Measurements from ENCODE around the gene ANO9. TPM values are rescaled to one million over a fixed set of nuclear protein-coding genes. Genes with fewer than 3 reads are reported as not detected.
A peak's percentile ranks its signal among the peaks of the same experiment; 100 is the strongest.

Gene ANO9
- total RNA-seq, 2 experiments from 2014 or later = 72.6 to 78.9 TPM

GRCh38 chr11:409008-409599 is 32.7 kb downstream of the ANO9 start:
- Mint-ChIP-seq H3K4me1 (ENCODE audit: low read depth) (peaks cover 26% of the 10 kb centered on the region), H3K27ac (no peak overlapping the region), H3K27me3 (ENCODE audit: low read depth) (no peaks in the 10 kb centered on the region), H3K36me3 (ENCODE audit: low read depth) (peaks cover 4% of the 10 kb centered on the region), H3K9me3 (ENCODE audit: insufficient read depth) (no peaks in the 10 kb centered on the region), H3K4me3 (no peak overlapping the region)
- DNase-seq (no peak), ATAC-seq (no peak)
- CTCF ChIA-PET = interaction anchor here (3.2 kb wide), 1 partner anchor 38 kb away, joined by 15 read pairs; no protein-coding TSS in a partner anchor
- POLR2A ChIA-PET = no interaction called here

- DNase-seq = no peak
- no peak overlapping the region for H3K4me3 Mint-ChIP-seq
- no peaks in the 10 kb centered on the region for H3K9me3 Mint-ChIP-seq (ENCODE audit: insufficient read depth)
- peaks cover 4% of the 10 kb centered on the region for H3K36me3 Mint-ChIP-seq (ENCODE audit: low read depth)
- CTCF ChIA-PET = interaction anchor here (2.2 to 3.2 kb wide), 3 partner anchors 39 to 158 kb away, joined by 6 to 29 read pairs (median 15); partner anchors contain the start of gene PTDSS2
- no peaks in the 10 kb centered on the region for H3K27me3 Mint-ChIP-seq (ENCODE audit: low read depth)
- POLR2A ChIA-PET = interaction anchor here (1.0 to 3.2 kb wide), 2 partner anchors 7 to 40 kb away, joined by 3 to 21 read pairs; partner anchors contain the start of gene SIGIRR
- no peak for ATAC-seq
- H3K27ac Mint-ChIP-seq = no peak overlapping the region
- H3K4me1 Mint-ChIP-seq (ENCODE audit: low read depth) = peaks cover 24% of the 10 kb centered on the region
Measured at GRCh38 chr11:408154-409007, 33.4 kb downstream of the ANO9 start.

GRCh38 chr11:407651-408123 is 34.1 kb downstream of the ANO9 start:
- Mint-ChIP-seq H3K27me3 (ENCODE audit: low read depth) (no peaks in the 10 kb centered on the region), H3K4me3 (no peak overlapping the region), H3K27ac (peak overlapping the region; percentile 43), H3K4me1 (ENCODE audit: low read depth) (peaks cover 17% of the 10 kb centered on the region), H3K36me3 (ENCODE audit: low read depth) (peaks cover 4% of the 10 kb centered on the region), H3K9me3 (ENCODE audit: insufficient read depth) (no peaks in the 10 kb centered on the region)
- ChIA-PET POLR2A (interaction anchor here (1.0 to 3.2 kb wide), 4 partner anchors 8 to 120 kb away, joined by 3 to 21 read pairs (median 6); partner anchors contain the start of genes PTDSS2 and SIGIRR), CTCF (interaction anchor here (0.8 to 3.2 kb wide), 4 partner anchors 40 to 157 kb away, joined by 4 to 29 read pairs (median 10); partner anchors contain the start of gene PTDSS2)
- ATAC-seq (no peak), DNase-seq (no peak)

GRCh38 chr11:406796-407650 is 34.8 kb downstream of the ANO9 start:
- ATAC-seq = peak; percentile 92
- CTCF ChIA-PET = interaction anchor here (0.8 to 3.2 kb wide), 8 partner anchors 8 to 156 kb away, joined by 3 to 29 read pairs (median 6); partner anchors contain the start of genes PTDSS2 and SIGIRR
- Mint-ChIP-seq H3K4me3 (no peak overlapping the region), H3K36me3 (ENCODE audit: low read depth) (peaks cover 4% of the 10 kb centered on the region), H3K27ac (peak overlapping the region; percentile 43), H3K4me1 (ENCODE audit: low read depth) (peaks cover 16% of the 10 kb centered on the region), H3K27me3 (ENCODE audit: low read depth) (no peaks in the 10 kb centered on the region), H3K9me3 (ENCODE audit: insufficient read depth) (no peaks in the 10 kb centered on the region)
- DNase-seq = peak; percentile 96
- POLR2A ChIA-PET = interaction anchor here (0.9 to 3.2 kb wide), 9 partner anchors 9 to 139 kb away, joined by 3 to 21 read pairs (median 3); partner anchors contain the start of genes PTDSS2 and SIGIRR

GRCh38 chr11:405954-406795 is 35.6 kb downstream of the ANO9 start:
- Mint-ChIP-seq H3K4me3 (peak overlapping the region; percentile 18), H3K4me1 (ENCODE audit: low read depth) (peaks cover 16% of the 10 kb centered on the region), H3K36me3 (ENCODE audit: low read depth) (peaks cover 4% of the 10 kb centered on the region), H3K9me3 (ENCODE audit: insufficient read depth) (no peaks in the 10 kb centered on the region), H3K27me3 (ENCODE audit: low read depth) (no peaks in the 10 kb centered on the region), H3K27ac (peak overlapping the region; percentile 46)
- ATAC-seq (no peak), DNase-seq (no peak)
- ChIA-PET POLR2A (interaction anchor here (0.9 to 3.2 kb wide), 7 partner anchors 9 to 139 kb away, joined by 3 to 21 read pairs (median 6); partner anchors contain the start of genes PTDSS2 and SIGIRR), CTCF (interaction anchor here (1.3 to 3.2 kb wide), 7 partner anchors 9 to 156 kb away, joined by 3 to 29 read pairs (median 6); partner anchors contain the start of genes PTDSS2 and SIGIRR)

GRCh38 chr11:405323-405953 is 36.4 kb downstream of the ANO9 start:
- peak overlapping the region; percentile 18 for H3K4me3 Mint-ChIP-seq
- DNase-seq = no peak
- H3K27me3 Mint-ChIP-seq (ENCODE audit: low read depth) = no peaks in the 10 kb centered on the region
- no peak for ATAC-seq
- H3K36me3 Mint-ChIP-seq (ENCODE audit: low read depth) = peaks cover 4% of the 10 kb centered on the region
- POLR2A ChIA-PET = interaction anchor here (0.9 to 3.2 kb wide), 6 partner anchors 9 to 138 kb away, joined by 3 to 21 read pairs (median 7); partner anchors contain the start of genes PTDSS2 and SIGIRR
- H3K27ac Mint-ChIP-seq = peak overlapping the region; percentile 69
- H3K4me1 Mint-ChIP-seq (ENCODE audit: low read depth) = peaks cover 16% of the 10 kb centered on the region
- CTCF ChIA-PET = interaction anchor here (1.7 to 2.8 kb wide), 3 partner anchors 9 to 45 kb away, joined by 5 to 29 read pairs (median 9); partner anchors contain the start of genes PTDSS2 and SIGIRR
- no peaks in the 10 kb centered on the region for H3K9me3 Mint-ChIP-seq (ENCODE audit: insufficient read depth)

DNA sequence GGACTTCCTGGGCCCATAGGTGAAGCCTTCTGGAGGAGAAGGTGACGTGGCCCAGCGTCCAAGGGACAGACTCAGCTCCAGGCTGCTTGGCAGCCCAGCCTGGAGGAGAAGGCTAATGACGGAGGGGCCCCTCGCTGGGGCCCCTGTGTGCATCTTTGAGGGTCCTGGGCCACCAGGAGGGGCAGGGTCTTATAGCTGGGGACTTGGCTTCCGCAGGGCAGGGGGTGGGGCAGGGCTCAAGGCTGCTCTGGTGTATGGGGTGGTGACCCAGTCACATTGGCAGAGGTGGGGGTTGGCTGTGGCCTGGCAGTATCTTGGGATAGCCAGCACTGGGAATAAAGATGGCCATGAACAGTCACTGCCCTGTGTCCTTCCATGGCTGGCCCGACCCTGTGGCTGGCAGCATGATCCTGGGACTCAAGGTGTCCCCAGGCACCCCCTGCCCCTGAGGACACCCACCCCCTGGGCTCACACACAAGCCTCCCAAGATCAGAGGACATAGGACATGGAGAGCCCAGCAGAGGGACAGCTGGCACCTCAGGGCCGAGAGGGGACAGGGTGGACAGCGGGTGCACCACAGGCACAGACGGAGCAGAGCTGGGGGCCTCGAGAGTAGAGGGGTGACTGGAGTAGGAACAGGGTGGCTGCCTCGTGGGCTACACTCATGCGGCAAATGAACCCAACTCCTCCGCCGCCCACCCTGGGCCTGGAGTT is 37.1 kb downstream of the ANO9 start:
- Mint-ChIP-seq H3K27me3 (ENCODE audit: low read depth) (peaks cover 2% of the 10 kb centered on the region), H3K27ac (no peak overlapping the region), H3K4me3 (no peak overlapping the region), H3K9me3 (ENCODE audit: insufficient read depth) (no peaks in the 10 kb centered on the region), H3K4me1 (ENCODE audit: low read depth) (peaks cover 16% of the 10 kb centered on the region), H3K36me3 (ENCODE audit: low read depth) (peaks cover 4% of the 10 kb centered on the region)
- CTCF ChIA-PET = no interaction called here
- no peak for ATAC-seq
- DNase-seq = no peak
- POLR2A ChIA-PET = interaction anchor here (1.9 kb wide), 1 partner anchor 44 kb away, joined by 4 read pairs; no protein-coding TSS in a partner anchor

DNA sequence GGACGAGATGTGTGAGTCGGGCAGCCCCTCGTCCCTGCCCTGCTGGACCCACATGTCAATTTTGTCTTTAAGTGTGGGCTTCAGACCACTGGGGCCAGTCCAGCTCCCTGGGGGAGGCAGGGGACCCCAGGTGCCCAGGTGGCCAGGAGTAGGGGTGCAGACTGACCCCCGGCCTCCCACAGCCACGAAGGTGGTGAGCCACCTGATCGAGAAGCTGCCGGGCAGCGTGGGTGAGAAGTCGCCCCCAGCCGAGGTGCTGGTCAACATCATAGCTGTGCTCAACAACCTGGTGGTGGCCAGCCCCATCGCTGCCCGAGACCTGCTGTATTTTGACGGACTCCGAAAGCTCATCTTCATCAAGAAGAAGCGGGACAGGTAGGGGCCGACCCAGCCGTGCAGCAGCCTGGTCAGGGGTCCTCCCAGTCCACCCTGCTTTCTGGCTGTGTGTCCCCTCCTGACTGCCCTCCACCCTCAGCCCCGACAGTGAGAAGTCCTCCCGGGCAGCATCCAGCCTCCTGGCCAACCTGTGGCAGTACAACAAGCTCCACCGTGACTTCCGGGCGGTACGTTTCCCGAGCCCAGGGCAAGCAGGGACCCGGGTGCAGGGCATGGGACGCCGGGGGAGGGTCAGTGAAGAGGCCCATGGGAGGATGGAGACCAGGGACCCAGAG is 37.9 kb downstream of the ANO9 start:
- ChIA-PET CTCF (no interaction called here), POLR2A (interaction anchor here (0.8 to 1.9 kb wide), 2 partner anchors 22 to 45 kb away, joined by 3 to 4 read pairs; no protein-coding TSS in a partner anchor)
- ATAC-seq = no peak
- Mint-ChIP-seq H3K9me3 (ENCODE audit: insufficient read depth) (no peaks in the 10 kb centered on the region), H3K27ac (no peak overlapping the region), H3K4me3 (no peak overlapping the region), H3K4me1 (ENCODE audit: low read depth) (peaks cover 16% of the 10 kb centered on the region), H3K36me3 (ENCODE audit: low read depth) (peaks cover 7% of the 10 kb centered on the region), H3K27me3 (ENCODE audit: low read depth) (peaks cover 6% of the 10 kb centered on the region)
- no peak for DNase-seq

DNA sequence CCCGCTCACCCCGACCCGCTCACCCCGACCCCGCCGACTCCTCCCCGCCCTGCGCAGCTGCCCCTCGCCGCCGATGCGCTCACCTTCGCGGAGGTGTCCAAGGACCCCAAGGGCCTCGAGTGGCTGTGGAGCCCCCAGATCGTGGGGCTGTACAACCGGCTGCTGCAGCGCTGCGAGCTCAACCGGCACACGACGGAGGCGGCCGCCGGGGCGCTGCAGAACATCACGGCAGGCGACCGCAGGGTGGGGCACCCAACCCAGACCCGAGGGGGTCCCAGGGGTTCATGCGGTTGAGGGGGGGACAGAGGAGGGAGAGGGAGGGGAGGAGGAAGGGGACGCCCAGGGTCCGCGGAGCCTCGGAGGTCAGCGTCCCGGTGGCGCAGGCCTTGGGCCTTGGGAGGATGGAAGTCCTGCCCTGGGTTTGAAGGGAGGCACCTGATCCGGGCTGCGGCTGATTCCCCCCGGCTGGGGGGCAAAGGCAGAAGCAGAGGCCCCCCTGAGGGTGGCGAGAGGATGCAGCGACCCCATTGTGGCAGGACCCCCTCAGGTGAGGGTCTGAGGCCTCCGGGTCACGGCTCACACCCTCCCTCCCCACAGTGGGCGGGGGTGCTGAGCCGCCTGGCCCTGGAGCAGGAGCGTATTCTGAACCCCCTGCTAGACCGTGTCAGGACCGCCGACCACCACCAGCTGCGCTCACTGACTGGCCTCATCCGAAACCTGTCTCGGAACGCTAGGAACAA is 38.6 kb downstream of the ANO9 start:
- H3K4me3 Mint-ChIP-seq = no peak overlapping the region
- H3K36me3 Mint-ChIP-seq (ENCODE audit: low read depth) = peaks cover 7% of the 10 kb centered on the region
- H3K27ac Mint-ChIP-seq = no peak overlapping the region
- H3K27me3 Mint-ChIP-seq (ENCODE audit: low read depth) = peaks cover 6% of the 10 kb centered on the region
- H3K9me3 Mint-ChIP-seq (ENCODE audit: insufficient read depth) = no peaks in the 10 kb centered on the region
- ChIA-PET POLR2A (interaction anchor here (0.8 to 1.9 kb wide), 2 partner anchors 23 to 46 kb away, joined by 3 to 4 read pairs; no protein-coding TSS in a partner anchor), CTCF (no interaction called here)
- H3K4me1 Mint-ChIP-seq (ENCODE audit: low read depth) = peaks cover 15% of the 10 kb centered on the region
- DNase-seq = no peak
- ATAC-seq = no peak
